ENCODE results near the gene ANGPTL7.

The ANGPTL7 gene

GRCh38 chr1:11188858-11189451, at the start of gene ANGPTL7:
Gene ANGPTL7, plus strand, starts transcription at chr1:11189355. Its CDS starts 225 bp downstream, at chr1:11189580.
- H3K9me3 ChIP-seq (ENCODE audit: insufficient read depth, low read length, severe bottlenecking): no peaks in the 10 kb centered on the region
- no peak for DNase-seq
- no peaks in the 10 kb centered on the region for H3K79me2 ChIP-seq (ENCODE audit: insufficient read depth, low read length)
- peaks cover 14% of the 10 kb centered on the region for H4K20me1 ChIP-seq (ENCODE audit: insufficient read depth, low read length)
- H3K27ac ChIP-seq (ENCODE audit: low read length): no peak within 1 kb of the TSS
- H3K4me2 ChIP-seq (ENCODE audit: insufficient read depth, low read length): no peak within 1 kb of the TSS
- no peaks in the 10 kb centered on the region for H3K27me3 ChIP-seq (ENCODE audit: insufficient read depth, low read length, poor library complexity)
- H3K36me3 ChIP-seq (ENCODE audit: insufficient read depth, low read length): peaks cover 81% of the 10 kb centered on the region
- no peak for TF ChIP-seq EZH2 (IDR thresholded peaks at IDR 0.05; ENCODE audit: borderline replicate concordance, low read depth, low read length, severe bottlenecking)
- TF ChIP-seq CTCF (IDR thresholded peaks at IDR 0.05; ENCODE audit: borderline replicate concordance, extremely low read depth, low read length, poor library complexity, severe bottlenecking): no peak
- ATAC-seq (ENCODE audit: insufficient read depth, low read depth): no peak
- H2AFZ ChIP-seq (ENCODE audit: low read depth, low read length): no peak within 1 kb of the TSS
- no peak within 1 kb of the TSS for H3K4me3 ChIP-seq (ENCODE audit: low read depth in 1 of 2, low read length in 2 of 2)
- no peak within 1 kb of the TSS for H3K9ac ChIP-seq (ENCODE audit: low read depth, low read length)
- H3K4me1 ChIP-seq (ENCODE audit: insufficient read depth, low read length): no peaks in the 10 kb centered on the region

- no peak for TF ChIP-seq CTCF (IDR thresholded peaks at IDR 0.05; ENCODE audit: borderline replicate concordance, extremely low read depth, low read length, poor library complexity, severe bottlenecking)
- TF ChIP-seq EZH2 (IDR thresholded peaks at IDR 0.05; ENCODE audit: borderline replicate concordance, low read depth, low read length, severe bottlenecking): no peak
- DNase-seq (no peak), ATAC-seq (ENCODE audit: insufficient read depth, low read depth) (no peak)
- H3K27ac ChIP-seq (ENCODE audit: low read length): no peak overlapping the region
- H3K4me1 ChIP-seq (ENCODE audit: insufficient read depth, low read length): no peaks in the 10 kb centered on the region
- no peaks in the 10 kb centered on the region for H4K20me1 ChIP-seq (ENCODE audit: insufficient read depth, low read length)
- peaks cover 85% of the 10 kb centered on the region for H3K36me3 ChIP-seq (ENCODE audit: insufficient read depth, low read length)
- H3K9ac ChIP-seq (ENCODE audit: low read depth, low read length): no peak overlapping the region
- no peaks in the 10 kb centered on the region for H3K79me2 ChIP-seq (ENCODE audit: insufficient read depth, low read length)
- H3K9me3 ChIP-seq (ENCODE audit: insufficient read depth, low read length, severe bottlenecking): no peaks in the 10 kb centered on the region
- H2AFZ ChIP-seq (ENCODE audit: low read depth, low read length): no peak overlapping the region
- H3K4me3 ChIP-seq (ENCODE audit: low read depth in 1 of 2, low read length in 2 of 2): no peak overlapping the region
- no peak overlapping the region for H3K4me2 ChIP-seq (ENCODE audit: insufficient read depth, low read length)
- H3K27me3 ChIP-seq (ENCODE audit: insufficient read depth, low read length, poor library complexity): no peaks in the 10 kb centered on the region
Observed at GRCh38 chr1:11142618-11143391, 46.4 kb upstream of the ANGPTL7 start.

- no peak for ATAC-seq (ENCODE audit: insufficient read depth, low read depth)
Observed at GRCh38 chr1:11143401-11143800, 45.8 kb upstream of the ANGPTL7 start.

More at GRCh38 chr1:11143401-11143800, 45.8 kb upstream of the ANGPTL7 start:
- TF ChIP-seq CTCF (IDR thresholded peaks at IDR 0.05; ENCODE audit: borderline replicate concordance, extremely low read depth, low read length, poor library complexity, severe bottlenecking) (no peak), EZH2 (IDR thresholded peaks at IDR 0.05; ENCODE audit: borderline replicate concordance, low read depth, low read length, severe bottlenecking) (no peak)
- peaks cover 85% of the 10 kb centered on the region for H3K36me3 ChIP-seq (ENCODE audit: insufficient read depth, low read length)
- no peaks in the 10 kb centered on the region for H3K9me3 ChIP-seq (ENCODE audit: insufficient read depth, low read length, severe bottlenecking)
- H2AFZ ChIP-seq (ENCODE audit: low read depth, low read length): no peak overlapping the region
- DNase-seq: no peak
- no peaks in the 10 kb centered on the region for H4K20me1 ChIP-seq (ENCODE audit: insufficient read depth, low read length)
- no peak overlapping the region for H3K9ac ChIP-seq (ENCODE audit: low read depth, low read length)
- H3K27me3 ChIP-seq (ENCODE audit: insufficient read depth, low read length, poor library complexity): no peaks in the 10 kb centered on the region
- H3K79me2 ChIP-seq (ENCODE audit: insufficient read depth, low read length): no peaks in the 10 kb centered on the region
- H3K4me3 ChIP-seq (ENCODE audit: low read depth in 1 of 2, low read length in 2 of 2): no peak overlapping the region
- no peak overlapping the region for H3K4me2 ChIP-seq (ENCODE audit: insufficient read depth, low read length)
- no peak overlapping the region for H3K27ac ChIP-seq (ENCODE audit: low read length)
- H3K4me1 ChIP-seq (ENCODE audit: insufficient read depth, low read length): no peaks in the 10 kb centered on the region
